ENCODE results near the gene IFI27L2. TPM values are rescaled to one million over a fixed set of nuclear protein-coding genes. Genes with fewer than 3 reads are reported as not detected.

Gene IFI27L2
- total RNA-seq, 2 experiments from 2014 or later = 52.6 to 102 TPM

- no TSS peak for BruUV-seq (replicated peaks)
- Histone ChIP-seq H3K27ac (ENCODE audit: low read depth, low read length, poor library complexity, severe bottlenecking) (no peak overlapping the region), H3K9me3 (ENCODE audit: low read length) (no peaks in the 10 kb centered on the region), H3K4me2 (ENCODE audit: low read length) (no peak overlapping the region), H3K9me2 (ENCODE audit: insufficient read depth, low read length) (no peaks in the 10 kb centered on the region), H3K4me1 (ENCODE audit: insufficient read depth, low read length, poor library complexity, severe bottlenecking) (peaks cover 16% of the 10 kb centered on the region), H4K20me1 (ENCODE audit: insufficient read depth, low read length) (no peaks in the 10 kb centered on the region), H3K36me3 (ENCODE audit: insufficient read depth, low read length) (no peaks in the 10 kb centered on the region), H3K4me3 (ENCODE audit: low read depth, low read length, poor library complexity, severe bottlenecking) (no peak overlapping the region), H2AFZ (ENCODE audit: low read length) (no peak overlapping the region), H3K79me2 (ENCODE audit: insufficient read depth, low read depth, low read length) (no peaks in the 10 kb centered on the region)
- peak; percentile 41 for DNase-seq (ENCODE audit: low spot score)
- intact Hi-C loops (cut with micrococcal nuclease; ENCODE audit: unreplicated experiment) = no loop called here
- ChIA-PET CTCF (ENCODE audit: unreplicated experiment) (no interaction called here), POLR2A (interaction anchor here (0.7 to 2.3 kb wide), 4 partner anchors 14 to 1196 kb away, joined by 3 to 7 read pairs (median 3); partner anchors contain the start of genes IFI27L2 and OTUB2)
- TF ChIP-seq EZH2phosphoT487 (IDR thresholded peaks at IDR 0.05; ENCODE audit: borderline replicate concordance, low read depth, low read length) (no peak), CTCF (conservative IDR thresholded peaks at IDR 0.05; ENCODE audit: low read length) (peak; percentile 69)
Measured at GRCh38 chr14:94143239-94143638, 13.8 kb upstream of the IFI27L2 start.

- no peak for DNase-seq (ENCODE audit: low spot score)
- intact Hi-C loops (cut with micrococcal nuclease; ENCODE audit: unreplicated experiment) = no loop called here
- TF ChIP-seq EZH2phosphoT487 (IDR thresholded peaks at IDR 0.05; ENCODE audit: borderline replicate concordance, low read depth, low read length) (no peak), CTCF (conservative IDR thresholded peaks at IDR 0.05; ENCODE audit: low read length) (no peak)
- H4K20me1 ChIP-seq (ENCODE audit: insufficient read depth, low read length) = no peaks in the 10 kb centered on the region
- no peak overlapping the region for H3K4me3 ChIP-seq (ENCODE audit: low read depth, low read length, poor library complexity, severe bottlenecking)
- H3K4me2 ChIP-seq (ENCODE audit: low read length) = no peak overlapping the region
- no peaks in the 10 kb centered on the region for H3K36me3 ChIP-seq (ENCODE audit: insufficient read depth, low read length)
- H2AFZ ChIP-seq (ENCODE audit: low read length) = no peak overlapping the region
- POLR2A ChIA-PET = interaction anchor here (0.7 to 2.3 kb wide), 5 partner anchors 14 to 1196 kb away, joined by 3 to 7 read pairs (median 3); partner anchors contain the start of genes IFI27L2 and OTUB2
- no TSS peak for BruUV-seq (replicated peaks)
- H3K4me1 ChIP-seq (ENCODE audit: insufficient read depth, low read length, poor library complexity, severe bottlenecking) = peaks cover 16% of the 10 kb centered on the region
- H3K9me2 ChIP-seq (ENCODE audit: insufficient read depth, low read length) = no peaks in the 10 kb centered on the region
- CTCF ChIA-PET (ENCODE audit: unreplicated experiment) = no interaction called here
- H3K9me3 ChIP-seq (ENCODE audit: low read length) = no peaks in the 10 kb centered on the region
- no peak overlapping the region for H3K27ac ChIP-seq (ENCODE audit: low read depth, low read length, poor library complexity, severe bottlenecking)
- H3K79me2 ChIP-seq (ENCODE audit: insufficient read depth, low read depth, low read length) = no peaks in the 10 kb centered on the region
Measured at GRCh38 chr14:94142836-94143235, 13.4 kb upstream of the IFI27L2 start.

GRCh38 chr14:94142247-94142646 is 12.8 kb upstream of the IFI27L2 start:
- H2AFZ ChIP-seq (ENCODE audit: low read length) = no peak overlapping the region
- intact Hi-C loops (cut with micrococcal nuclease; ENCODE audit: unreplicated experiment) = no loop called here
- H3K9me3 ChIP-seq (ENCODE audit: low read length) = no peaks in the 10 kb centered on the region
- no peak overlapping the region for H3K4me2 ChIP-seq (ENCODE audit: low read length)
- no peak overlapping the region for H3K4me3 ChIP-seq (ENCODE audit: low read depth, low read length, poor library complexity, severe bottlenecking)
- CTCF ChIA-PET (ENCODE audit: unreplicated experiment) = no interaction called here
- no peaks in the 10 kb centered on the region for H4K20me1 ChIP-seq (ENCODE audit: insufficient read depth, low read length)
- POLR2A ChIA-PET = interaction anchor here (0.8 to 2.3 kb wide), 4 partner anchors 13 to 116 kb away, joined by 3 to 7 read pairs (median 4); partner anchors contain the start of genes IFI27L2 and OTUB2
- H3K4me1 ChIP-seq (ENCODE audit: insufficient read depth, low read length, poor library complexity, severe bottlenecking) = peaks cover 16% of the 10 kb centered on the region
- H3K27ac ChIP-seq (ENCODE audit: low read depth, low read length, poor library complexity, severe bottlenecking) = no peak overlapping the region
- DNase-seq (ENCODE audit: low spot score) = no peak
- H3K79me2 ChIP-seq (ENCODE audit: insufficient read depth, low read depth, low read length) = no peaks in the 10 kb centered on the region
- TF ChIP-seq CTCF (conservative IDR thresholded peaks at IDR 0.05; ENCODE audit: low read length) (no peak), EZH2phosphoT487 (IDR thresholded peaks at IDR 0.05; ENCODE audit: borderline replicate concordance, low read depth, low read length) (no peak)
- no TSS peak for BruUV-seq (replicated peaks)
- H3K9me2 ChIP-seq (ENCODE audit: insufficient read depth, low read length) = no peaks in the 10 kb centered on the region
- H3K36me3 ChIP-seq (ENCODE audit: insufficient read depth, low read length) = no peaks in the 10 kb centered on the region
